IPS-18a (cell line): ENCODE data around the gene IL4.

Source experiments
- H3K27ac ChIP-seq: one replicate; pipeline ENCODE4 v1.5.1; 2013; ENCODE audit warnings: low read length
- H3K27me3 ChIP-seq: one replicate; pipeline ENCODE4 v1.6.1; 2013; ENCODE audit warnings: mild to moderate bottlenecking, low read length; ENCODE audit not compliant: control insufficient read depth, insufficient read depth
- H3K36me3 ChIP-seq: one replicate; pipeline ENCODE4 v1.6.1; 2013; ENCODE audit warnings: low read depth, low read length; ENCODE audit not compliant: control insufficient read depth
- H3K4me1 ChIP-seq: one replicate; pipeline ENCODE4 v1.6.1; 2013; ENCODE audit warnings: low read depth, low read length; ENCODE audit not compliant: control insufficient read depth
- H3K4me3 ChIP-seq: one replicate; pipeline ENCODE4 v1.5.1; 2013; ENCODE audit warnings: low read length
- H3K9ac ChIP-seq: one replicate; pipeline ENCODE4 v1.6.1; 2013; ENCODE audit warnings: mild to moderate bottlenecking, low read length, moderate library complexity
- H3K9me3 ChIP-seq: one replicate; pipeline ENCODE4 v1.6.1; 2013; ENCODE audit warnings: low read depth, low read length; ENCODE audit not compliant: control insufficient read depth

The IL4 gene

DNA sequence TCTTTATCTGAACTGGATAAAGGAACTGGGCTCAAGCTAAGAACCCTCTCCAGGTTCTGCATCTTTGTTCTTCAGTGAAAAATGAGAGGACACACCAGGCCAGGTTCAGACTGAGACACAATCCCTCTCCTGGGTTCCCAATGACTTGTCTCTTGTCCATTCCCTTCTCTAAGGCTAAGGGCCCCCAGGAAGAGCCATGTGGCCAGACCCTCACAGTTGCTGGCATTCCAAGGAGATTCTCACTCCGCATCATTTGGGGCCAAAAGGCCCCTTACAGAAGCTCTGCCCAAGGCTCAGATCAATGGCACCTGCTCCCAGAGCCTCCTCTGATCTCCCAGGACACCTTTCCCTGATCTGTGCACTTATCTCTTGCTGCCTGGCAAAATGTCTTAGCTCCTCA lies 4.9 kb downstream of the IL4 start:
- Histone ChIP-seq H3K27ac (no peak overlapping the region), H3K27me3 (no peaks in the 10 kb centered on the region), H3K36me3 (no peaks in the 10 kb centered on the region), H3K9me3 (no peaks in the 10 kb centered on the region), H3K4me3 (no peak overlapping the region), H3K9ac (no peak overlapping the region), H3K4me1 (no peaks in the 10 kb centered on the region)

DNA sequence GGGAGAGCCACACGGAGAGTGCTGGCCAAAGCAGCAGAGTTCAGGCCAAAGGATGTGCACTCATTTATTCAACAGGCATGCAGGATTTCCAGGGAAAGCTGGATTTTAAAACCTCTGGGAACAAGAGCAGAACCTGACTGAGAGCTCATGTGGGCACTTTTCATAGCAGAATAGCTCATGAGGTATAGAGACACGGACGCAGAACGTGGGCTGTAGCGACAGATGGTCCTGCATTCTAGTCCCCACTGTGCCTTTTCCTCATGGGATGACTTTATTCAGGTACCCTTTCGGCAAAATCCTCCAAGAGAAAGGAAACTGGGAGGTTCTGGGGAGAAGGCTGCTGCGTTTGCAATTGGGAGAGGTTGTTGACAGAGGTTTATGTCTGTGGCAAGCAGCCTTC lies 5.4 kb downstream of the IL4 start:
- H3K9ac ChIP-seq, result no peak overlapping the region

DNA sequence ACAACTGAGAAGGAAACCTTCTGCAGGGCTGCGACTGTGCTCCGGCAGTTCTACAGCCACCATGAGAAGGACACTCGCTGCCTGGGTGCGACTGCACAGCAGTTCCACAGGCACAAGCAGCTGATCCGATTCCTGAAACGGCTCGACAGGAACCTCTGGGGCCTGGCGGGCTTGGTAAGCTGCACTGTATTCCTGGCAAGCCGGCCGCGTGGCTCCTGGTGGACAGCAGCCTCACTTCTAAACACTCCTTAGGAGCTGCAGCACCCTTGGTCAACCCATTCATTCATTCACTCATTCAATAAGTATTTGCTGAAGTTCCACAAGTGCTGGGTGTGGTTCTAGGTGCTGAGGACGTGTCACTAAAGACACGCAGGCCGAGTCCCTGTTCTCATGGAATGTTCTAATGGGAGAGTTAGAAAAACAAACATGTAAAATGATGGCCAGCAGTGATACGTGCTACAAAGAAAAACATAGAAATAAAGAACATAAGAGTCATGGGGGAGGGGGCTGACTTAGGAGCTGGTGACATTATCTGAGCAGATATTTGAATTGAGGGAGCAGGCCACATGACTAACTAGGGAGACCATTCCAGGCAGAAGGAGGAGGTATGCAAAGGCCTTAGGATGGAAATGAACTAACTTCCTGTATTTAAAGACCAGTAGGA lies 6.1 kb downstream of the IL4 start:
- Histone ChIP-seq H3K27ac (no peak overlapping the region), H3K9ac (no peak overlapping the region), H3K36me3 (no peaks in the 10 kb centered on the region), H3K4me3 (no peak overlapping the region), H3K27me3 (no peaks in the 10 kb centered on the region), H3K4me1 (no peaks in the 10 kb centered on the region), H3K9me3 (no peaks in the 10 kb centered on the region)

More for the DNA sequence above, 5.4 kb downstream of the IL4 start:
- Histone ChIP-seq H3K4me1 (no peaks in the 10 kb centered on the region), H3K27me3 (no peaks in the 10 kb centered on the region), H3K4me3 (no peak overlapping the region), H3K9me3 (no peaks in the 10 kb centered on the region), H3K27ac (no peak overlapping the region), H3K36me3 (no peaks in the 10 kb centered on the region)

- H3K4me1 ChIP-seq, result no peaks in the 10 kb centered on the region
- no peak overlapping the region for H3K9ac ChIP-seq
- H3K36me3 ChIP-seq, result no peaks in the 10 kb centered on the region
- H3K27ac ChIP-seq, result no peak overlapping the region
- H3K27me3 ChIP-seq, result no peaks in the 10 kb centered on the region
- no peaks in the 10 kb centered on the region for H3K9me3 ChIP-seq
- no peak overlapping the region for H3K4me3 ChIP-seq
These were observed 7.1 kb downstream of the IL4 start for GRCh38 chr5:132680780-132681475.

- no peak overlapping the region for H3K9ac ChIP-seq
- H3K27ac ChIP-seq, result no peak overlapping the region
- H3K4me3 ChIP-seq, result no peak overlapping the region
- H3K36me3 ChIP-seq, result no peaks in the 10 kb centered on the region
- H3K4me1 ChIP-seq, result no peaks in the 10 kb centered on the region
- H3K9me3 ChIP-seq, result no peaks in the 10 kb centered on the region
- H3K27me3 ChIP-seq, result no peaks in the 10 kb centered on the region
These were observed 7.7 kb downstream of the IL4 start for GRCh38 chr5:132681476-132681831.

GRCh38 chr5:132681983-132682382 lies 8.2 kb downstream of the IL4 start:
- H3K9me3 ChIP-seq, result no peaks in the 10 kb centered on the region
- H3K9ac ChIP-seq, result no peak overlapping the region
- no peaks in the 10 kb centered on the region for H3K36me3 ChIP-seq
- H3K27ac ChIP-seq, result no peak overlapping the region
- no peaks in the 10 kb centered on the region for H3K4me1 ChIP-seq
- no peaks in the 10 kb centered on the region for H3K27me3 ChIP-seq
- no peak overlapping the region for H3K4me3 ChIP-seq

DNA sequence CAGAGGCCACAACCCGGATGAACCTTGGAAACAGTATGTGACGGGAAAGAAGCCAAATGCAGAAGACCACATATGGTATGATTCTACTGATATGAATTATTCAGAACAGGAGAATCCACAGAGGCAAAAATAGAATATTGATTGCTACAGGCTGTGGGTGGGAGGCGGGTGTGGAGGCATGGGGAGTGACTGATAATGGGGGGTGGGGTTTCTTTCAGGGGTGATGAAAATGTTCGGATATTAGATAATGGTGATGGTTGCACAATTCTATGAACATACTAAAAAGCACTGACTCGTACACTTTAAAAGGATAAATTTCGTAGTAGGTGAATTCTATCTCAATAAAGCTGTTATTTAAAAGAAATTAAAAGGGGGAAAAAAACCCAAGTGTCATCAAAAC lies 10.7 kb downstream of the IL4 start:
- Histone ChIP-seq H3K27me3 (no peaks in the 10 kb centered on the region), H3K36me3 (no peaks in the 10 kb centered on the region), H3K4me1 (no peaks in the 10 kb centered on the region), H3K9me3 (no peaks in the 10 kb centered on the region), H3K4me3 (no peak overlapping the region), H3K9ac (no peak overlapping the region), H3K27ac (no peak overlapping the region)

- Histone ChIP-seq H3K27ac (no peak overlapping the region), H3K9ac (no peak overlapping the region), H3K27me3 (no peaks in the 10 kb centered on the region), H3K9me3 (no peaks in the 10 kb centered on the region), H3K36me3 (no peaks in the 10 kb centered on the region), H3K4me1 (no peaks in the 10 kb centered on the region), H3K4me3 (no peak overlapping the region)
These were observed 11.3 kb downstream of the IL4 start for GRCh38 chr5:132684922-132685720.

- Histone ChIP-seq H3K4me1 (no peaks in the 10 kb centered on the region), H3K9ac (no peak overlapping the region), H3K4me3 (no peak overlapping the region), H3K36me3 (no peaks in the 10 kb centered on the region), H3K27me3 (no peaks in the 10 kb centered on the region), H3K27ac (no peak overlapping the region), H3K9me3 (no peaks in the 10 kb centered on the region)
These were observed 12.4 kb downstream of the IL4 start for GRCh38 chr5:132686193-132686592.

DNA sequence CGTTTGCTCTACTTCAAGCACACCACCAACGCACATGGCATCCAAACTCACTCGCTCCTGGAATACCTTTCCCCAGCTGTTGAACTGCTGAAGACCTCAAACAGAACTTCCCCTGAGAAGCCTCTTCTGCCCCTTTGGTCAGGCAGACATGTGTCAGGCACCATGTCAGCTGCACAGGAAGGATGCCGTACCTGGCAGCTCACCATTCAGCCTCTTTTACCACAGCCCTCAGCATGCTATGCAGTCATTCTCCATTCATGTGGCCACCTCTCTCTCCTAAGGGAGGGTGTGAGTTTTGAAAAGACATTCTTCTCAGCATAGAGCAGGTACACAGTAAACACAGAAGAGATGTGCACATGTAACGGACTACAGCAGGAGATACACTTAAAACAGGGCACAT lies 14.2 kb downstream of the IL4 start:
- Histone ChIP-seq H3K9ac (no peak overlapping the region), H3K27ac (no peak overlapping the region), H3K4me3 (no peak overlapping the region), H3K27me3 (no peaks in the 10 kb centered on the region), H3K36me3 (no peaks in the 10 kb centered on the region), H3K4me1 (no peaks in the 10 kb centered on the region), H3K9me3 (no peaks in the 10 kb centered on the region)

DNA sequence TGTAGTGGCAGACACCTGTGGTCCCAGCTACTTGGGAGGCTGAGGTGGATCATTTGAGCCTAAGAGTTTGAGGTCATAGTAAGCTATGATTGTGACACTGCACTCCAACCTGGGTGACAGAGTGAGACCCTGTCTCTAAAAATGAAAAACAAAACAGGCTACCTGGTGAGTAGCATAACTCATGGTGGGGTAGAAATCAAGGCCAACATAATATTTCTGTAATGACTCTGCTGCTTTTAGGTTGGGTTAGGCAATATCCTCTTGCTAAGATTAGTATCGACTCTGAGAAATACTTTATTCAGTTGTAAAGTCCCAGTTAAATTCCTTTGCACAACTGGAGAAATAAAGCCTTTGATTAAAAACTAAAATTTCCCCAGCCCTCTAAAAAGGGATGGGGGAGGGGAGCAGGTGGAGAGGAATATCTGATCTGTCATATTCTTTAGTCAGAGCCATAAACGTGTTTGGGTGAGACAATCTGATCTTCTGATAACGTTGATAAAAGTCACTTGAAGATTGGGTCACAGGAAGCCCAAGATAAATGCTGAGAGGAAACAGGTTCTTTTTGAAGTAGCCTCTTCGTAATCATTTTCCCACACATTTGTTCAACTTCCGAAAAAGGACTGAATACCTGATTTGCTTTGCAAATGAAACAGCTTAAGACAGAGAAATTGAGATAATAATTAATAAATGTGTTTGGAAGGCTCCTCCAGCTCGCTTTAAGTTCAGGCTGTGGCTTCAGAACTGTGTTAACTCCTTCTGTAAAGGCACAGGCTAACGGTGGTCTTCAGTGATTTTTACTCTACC lies 14.9 kb downstream of the IL4 start:
- Histone ChIP-seq H3K9ac (no peak overlapping the region), H3K9me3 (no peaks in the 10 kb centered on the region), H3K27me3 (no peaks in the 10 kb centered on the region), H3K4me3 (no peak overlapping the region), H3K36me3 (no peaks in the 10 kb centered on the region), H3K27ac (no peak overlapping the region), H3K4me1 (no peaks in the 10 kb centered on the region)
